HL-60/S4 treated with phorbol 12-myristate 13-acetate at 8.2 ng/mL for 4 days and 3 days (cell line): ENCODE data around the gene DYNC2I2.

Experiments
- in situ Hi-C: fragments of 300-500 bp; cut with MboI; formaldehyde crosslinking; loops from 2 replicates; pipeline ENCODE4 v1.15.0; 2022; ENCODE audit warnings: low sequenced_read_pairs

Gene DYNC2I2

DNA sequence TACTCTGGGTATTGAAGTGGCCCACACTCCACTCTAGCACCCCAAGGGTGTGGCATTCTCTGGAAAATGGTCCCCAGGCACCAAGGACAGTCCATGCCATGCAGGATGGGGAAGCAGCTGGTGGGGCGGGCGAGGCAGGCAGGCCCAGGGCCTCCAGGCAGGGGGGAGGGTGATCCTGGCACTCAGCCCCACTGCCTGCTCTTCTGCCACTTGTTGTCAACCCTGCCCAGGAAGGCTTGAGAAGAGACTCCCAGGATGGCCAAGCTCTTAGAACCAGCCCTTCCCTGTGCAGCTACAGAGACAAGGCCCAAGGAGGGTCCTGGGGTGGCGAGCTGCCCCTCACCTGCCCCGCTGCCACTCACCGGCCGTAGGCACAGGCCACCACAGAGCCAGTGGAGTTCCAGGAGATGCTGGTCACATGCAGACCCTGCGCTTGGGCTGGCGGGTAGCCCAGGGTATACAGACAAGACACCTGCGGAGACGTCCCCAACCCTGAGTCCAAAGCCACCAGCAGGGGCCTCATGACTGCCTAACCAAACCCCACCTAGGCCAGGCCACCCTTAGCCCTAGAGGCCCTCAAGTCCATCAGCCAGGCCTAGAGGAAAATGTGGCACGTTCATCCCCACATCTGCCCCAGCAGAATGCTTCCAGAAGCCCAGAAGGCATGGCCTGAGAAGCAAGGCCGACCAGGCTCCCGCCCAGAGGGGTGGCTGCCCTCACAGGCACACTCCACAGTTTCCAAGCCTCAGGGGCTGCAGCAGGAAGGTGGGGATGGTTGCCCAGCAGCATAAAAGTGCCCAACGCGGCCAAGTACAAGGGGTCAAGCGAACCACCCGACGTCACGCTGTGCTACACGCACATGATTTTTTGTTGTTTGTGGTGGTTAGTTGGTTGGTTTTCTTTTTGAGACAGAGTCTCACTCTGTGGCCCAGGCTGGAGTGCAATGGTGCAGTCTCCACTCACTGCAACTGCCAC is 19.8 kb downstream of the DYNC2I2 start:
- in situ Hi-C loops, result no loop called here

DNA sequence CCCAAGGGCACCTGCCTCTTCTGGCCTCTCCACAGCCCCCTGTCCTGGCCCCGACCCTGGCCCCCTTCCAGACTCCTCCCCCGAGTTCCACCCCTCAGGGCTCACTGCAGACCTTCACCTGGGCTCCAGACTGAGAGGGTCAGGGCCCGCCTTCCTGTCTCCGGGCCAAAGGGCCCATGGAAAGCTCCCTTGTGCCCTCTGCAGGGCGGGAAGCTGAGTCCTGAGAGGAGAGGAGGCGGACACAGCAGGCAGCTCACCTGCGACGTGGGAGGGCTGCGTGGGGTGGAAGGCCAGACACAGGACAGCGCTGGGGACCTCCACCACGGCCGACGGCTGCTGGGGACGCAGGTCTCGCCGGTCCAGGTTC is 20.6 kb downstream of the DYNC2I2 start:
- in situ Hi-C loops, result no loop called here

DNA sequence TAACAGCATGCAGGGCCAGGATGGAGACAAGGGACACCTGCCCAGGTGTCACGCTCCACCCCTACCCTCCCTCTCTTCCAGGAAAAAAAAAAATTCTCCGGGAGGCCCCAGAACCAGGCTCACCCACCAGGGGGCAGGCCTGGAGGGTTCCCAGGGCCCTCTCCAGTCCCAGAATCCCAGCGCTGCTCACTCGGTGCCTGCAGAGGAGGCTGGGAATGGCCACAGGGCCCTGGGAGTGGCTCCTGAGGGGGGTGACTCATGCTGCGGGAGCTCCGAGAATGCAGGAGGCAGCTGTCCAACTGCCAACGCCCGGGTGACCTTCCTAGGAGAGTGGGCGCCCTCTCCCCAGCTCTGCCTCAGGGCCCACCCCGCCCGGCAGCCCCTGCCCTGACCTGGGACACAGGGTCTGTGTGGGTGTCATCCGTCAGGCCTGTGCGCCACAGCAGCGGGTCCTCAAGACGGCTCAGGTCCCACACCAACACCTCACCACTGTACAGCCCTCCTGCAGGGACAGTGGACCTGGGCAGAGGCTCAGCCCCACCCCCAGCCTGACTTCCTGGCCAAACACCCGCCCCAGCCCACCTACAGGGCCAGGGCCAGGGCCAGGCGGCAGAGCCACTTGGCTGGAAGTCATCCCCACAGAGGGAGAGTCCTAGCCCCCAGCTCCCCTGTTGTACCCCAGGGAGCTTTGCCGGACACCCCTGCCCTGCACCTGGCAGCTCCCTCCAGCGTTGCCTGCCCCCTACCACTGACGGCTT is 21.2 kb downstream of the DYNC2I2 start:
- in situ Hi-C loops, result no loop called here

DNA sequence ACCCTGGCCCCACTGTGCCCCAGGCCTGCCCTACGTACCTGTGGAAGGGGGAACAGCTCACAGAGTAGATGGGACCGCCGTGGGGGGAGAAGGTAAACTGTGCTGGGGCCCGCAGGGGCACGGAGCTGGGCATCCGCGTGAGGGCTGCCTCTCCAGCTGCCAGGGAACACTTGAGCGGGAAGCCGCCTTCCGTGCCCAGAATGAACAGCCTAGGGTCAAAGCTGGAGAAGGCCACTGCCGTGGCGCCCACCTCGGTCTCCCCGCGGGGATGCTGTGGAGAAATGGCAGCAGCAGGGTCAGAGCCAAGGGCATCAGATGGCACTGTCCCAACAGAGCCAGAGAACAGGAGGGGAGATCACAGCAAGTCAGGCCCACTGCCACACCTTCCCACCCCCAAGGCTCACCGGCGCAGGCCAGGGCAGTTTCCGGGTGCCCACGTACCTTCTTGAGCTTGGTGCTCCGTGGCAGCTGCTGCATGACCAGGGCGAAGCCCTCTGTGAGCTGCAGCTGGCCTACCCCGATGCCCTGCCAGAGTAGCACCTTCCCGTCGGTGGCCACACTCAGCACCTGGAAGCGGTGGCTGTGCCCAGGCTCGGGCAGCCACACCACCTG is 21.9 kb downstream of the DYNC2I2 start:
- in situ Hi-C loops, result no loop called here

DNA sequence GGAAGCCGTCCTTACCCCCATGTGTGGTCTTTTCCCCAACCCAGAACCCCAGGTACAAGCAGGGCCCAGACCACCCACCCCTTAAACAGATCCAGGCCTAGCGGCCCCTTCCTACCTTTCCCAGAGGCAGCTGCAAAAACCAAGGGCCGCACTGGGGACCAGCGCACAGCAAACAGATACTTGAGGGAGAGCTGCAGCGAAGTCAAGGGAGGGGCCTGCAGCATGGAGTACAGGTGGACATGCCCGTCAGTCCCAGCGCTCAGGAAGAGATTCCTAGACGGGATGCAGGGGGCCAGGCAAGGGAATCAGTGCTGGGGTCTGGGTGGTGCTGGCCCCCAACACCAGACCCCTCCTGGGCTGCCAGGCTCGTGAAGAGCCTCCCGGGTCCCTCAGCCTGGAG is 22.5 kb downstream of the DYNC2I2 start:
- in situ Hi-C loops, result no loop called here

DNA sequence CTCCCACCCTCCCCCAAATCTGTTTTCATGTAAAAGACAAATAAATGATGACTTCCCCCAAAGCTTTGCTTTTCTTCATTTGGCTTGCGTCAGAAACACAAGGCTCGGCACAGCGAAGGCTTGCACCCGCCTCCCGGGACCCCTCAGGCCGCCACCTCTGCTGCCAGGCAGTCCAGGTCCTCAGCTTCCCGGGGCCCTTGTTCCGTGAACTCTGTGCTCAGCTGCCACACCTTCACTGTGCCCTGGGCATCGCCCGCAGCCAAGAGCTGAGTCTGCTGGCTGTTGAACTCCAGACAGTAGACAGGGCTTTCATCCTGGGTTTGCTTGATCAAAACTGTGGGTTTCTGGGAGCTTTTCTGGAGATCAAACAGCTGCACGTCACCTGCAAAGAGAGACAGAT is 23.0 kb downstream of the DYNC2I2 start:
- in situ Hi-C loops, result no loop called here

DNA sequence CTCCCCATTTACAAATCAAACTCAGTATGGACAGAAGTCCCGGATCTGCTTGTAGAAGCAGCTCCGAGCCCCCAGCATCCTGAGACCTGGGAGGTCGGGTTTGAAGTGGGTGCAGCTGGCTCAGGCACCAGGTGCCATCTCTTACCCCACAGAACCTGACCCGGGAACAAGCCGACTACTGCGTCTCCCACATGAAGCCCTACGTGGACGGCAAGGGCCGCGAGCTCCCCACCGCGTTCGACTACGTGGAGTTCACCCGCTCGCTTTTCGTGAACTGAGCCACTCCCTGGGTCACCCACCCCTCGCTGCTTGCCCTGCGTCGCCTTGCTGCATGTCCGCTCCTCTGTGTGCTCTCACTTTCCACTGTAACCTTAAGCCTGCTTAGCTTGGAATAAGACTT is 23.6 kb downstream of the DYNC2I2 start:
- in situ Hi-C loops, result no loop called here

DNA sequence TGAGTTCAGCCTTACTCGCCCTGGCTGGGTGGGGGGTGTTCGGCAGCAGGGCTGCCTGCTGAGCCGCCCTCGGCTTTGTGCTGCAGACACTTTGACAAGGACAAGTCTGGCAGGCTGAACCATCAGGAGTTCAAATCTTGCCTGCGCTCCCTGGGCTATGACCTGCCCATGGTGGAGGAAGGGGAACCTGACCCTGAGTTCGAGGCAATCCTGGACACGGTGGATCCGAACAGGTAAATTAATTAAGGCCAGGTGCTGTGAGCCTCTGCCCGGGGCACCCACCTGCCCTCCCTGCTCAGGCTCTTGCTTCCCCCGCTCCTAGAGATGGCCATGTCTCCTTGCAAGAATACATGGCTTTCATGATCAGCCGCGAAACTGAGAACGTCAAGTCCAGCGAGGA is 24.2 kb downstream of the DYNC2I2 start:
- in situ Hi-C loops, result no loop called here

DNA sequence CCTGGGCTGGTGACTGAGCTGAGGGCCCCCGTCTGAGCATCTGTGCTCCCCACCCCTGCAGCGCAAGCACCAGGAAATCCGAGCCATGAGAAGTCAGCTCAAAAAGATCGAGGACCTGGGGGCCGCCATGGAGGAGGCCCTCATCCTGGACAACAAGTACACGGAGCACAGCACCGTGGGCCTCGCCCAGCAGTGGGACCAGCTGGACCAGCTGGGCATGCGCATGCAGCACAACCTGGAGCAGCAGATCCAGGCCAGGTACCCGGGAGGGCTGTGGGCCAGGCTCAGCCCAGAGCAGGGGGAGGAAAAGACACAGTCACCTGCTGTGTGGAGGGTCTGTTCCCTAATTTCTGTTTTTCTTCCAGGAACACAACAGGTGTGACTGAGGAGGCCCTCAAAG is 24.6 kb downstream of the DYNC2I2 start:
- in situ Hi-C loops, result no loop called here

DNA sequence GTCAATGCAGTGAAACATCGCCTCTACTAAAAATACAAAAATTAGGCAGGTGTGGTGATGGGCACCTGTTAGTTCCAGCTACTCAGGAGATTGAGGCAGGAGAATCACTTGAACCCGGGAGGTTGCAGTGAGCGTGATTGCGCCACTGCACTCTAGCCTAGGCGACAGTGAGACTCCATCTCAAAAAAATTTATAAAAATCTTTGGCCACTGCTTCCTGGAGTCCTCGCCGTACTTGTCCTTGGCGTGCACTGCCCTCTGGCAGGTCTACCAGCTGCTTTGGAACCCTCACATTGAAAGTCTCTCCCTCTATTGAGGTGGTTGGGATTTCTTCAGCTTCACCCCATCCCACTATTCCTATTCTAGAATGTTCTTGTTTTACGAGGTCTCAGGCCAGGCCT is 25.0 kb downstream of the DYNC2I2 start:
- in situ Hi-C loops, result no loop called here

DNA sequence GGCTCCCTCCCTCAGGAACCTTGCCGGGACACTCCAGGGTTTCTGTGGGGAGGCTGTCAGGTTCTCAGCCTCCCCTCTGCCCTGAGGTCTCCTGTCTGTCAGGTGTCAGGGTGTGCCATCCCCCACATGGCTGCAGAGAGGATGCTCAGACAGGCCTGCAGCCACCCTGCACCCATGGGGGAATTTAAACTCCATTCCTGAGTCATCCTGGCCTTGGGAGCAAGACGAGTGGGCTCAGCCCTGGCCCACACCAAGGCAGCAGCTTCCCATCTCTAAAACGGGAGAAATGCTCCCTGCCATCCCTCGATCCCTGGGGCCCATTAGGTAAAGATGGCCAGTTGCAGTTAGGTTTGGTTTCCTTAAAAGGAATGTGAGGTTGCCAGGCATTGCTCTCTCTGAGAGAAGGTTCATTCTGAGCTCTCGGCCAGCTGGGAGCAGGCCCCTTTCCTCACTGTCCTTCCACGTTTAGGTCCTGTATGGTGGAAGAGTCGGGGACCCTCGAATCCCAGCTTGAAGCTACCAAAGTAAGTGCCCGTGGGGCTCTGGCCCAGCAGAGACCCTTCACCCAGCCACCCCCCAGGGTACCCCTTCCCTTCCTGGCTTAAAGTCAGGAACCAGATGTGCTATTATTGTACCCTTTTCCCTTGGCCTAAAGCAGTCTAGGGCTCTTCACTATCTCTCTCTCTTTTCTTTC is 26.6 kb downstream of the DYNC2I2 start:
- in situ Hi-C loops, result no loop called here

DNA sequence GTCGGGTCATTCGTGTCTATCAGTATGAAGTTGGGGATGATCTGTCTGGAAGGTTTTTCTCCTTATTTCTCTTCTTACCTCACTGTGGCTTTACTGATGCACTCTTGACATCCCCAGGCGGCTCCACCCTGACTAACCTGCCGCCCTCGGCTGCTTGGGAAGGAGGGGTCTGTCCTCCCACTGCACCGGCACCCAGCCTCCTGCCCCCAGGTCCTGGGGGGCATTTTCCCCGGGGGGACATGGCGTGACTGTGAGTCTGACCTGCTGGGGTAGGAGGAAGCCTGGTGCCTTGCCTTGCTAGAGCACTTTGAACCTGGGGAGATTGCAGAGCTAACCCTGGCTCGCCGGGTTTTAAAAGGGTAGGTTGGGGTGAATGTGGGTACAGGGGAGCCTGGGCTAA is 27.5 kb downstream of the DYNC2I2 start:
- in situ Hi-C loops, result no loop called here

DNA sequence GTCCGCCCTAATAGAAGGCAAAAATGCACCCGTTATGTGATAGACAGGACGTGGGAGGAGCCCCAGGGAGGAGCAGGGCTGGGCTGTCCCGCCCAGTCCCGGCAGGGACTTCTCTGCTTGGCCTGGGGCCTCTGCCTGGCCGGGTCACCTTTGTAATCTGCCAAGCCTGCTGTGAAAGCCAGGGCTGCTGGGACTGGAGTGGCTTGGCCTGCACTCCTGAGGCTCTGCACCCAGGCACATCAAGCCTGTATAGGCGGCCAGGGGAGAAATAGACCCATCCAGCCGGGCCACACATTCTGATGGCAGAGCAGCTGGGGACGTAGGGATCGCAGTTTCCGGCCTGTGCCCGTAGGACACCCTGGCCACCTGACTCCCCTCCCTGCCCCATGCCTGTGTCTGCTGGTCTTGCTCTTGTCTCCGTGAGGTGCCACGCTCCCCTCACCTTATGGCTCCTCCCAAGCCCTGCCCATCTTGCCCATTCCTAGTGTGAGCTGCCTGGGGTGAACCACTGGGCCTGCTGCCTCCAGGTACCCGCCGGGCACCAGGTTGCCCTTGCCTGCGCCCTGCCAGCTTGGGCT is 28.1 kb downstream of the DYNC2I2 start:
- in situ Hi-C loops, result no loop called here

DNA sequence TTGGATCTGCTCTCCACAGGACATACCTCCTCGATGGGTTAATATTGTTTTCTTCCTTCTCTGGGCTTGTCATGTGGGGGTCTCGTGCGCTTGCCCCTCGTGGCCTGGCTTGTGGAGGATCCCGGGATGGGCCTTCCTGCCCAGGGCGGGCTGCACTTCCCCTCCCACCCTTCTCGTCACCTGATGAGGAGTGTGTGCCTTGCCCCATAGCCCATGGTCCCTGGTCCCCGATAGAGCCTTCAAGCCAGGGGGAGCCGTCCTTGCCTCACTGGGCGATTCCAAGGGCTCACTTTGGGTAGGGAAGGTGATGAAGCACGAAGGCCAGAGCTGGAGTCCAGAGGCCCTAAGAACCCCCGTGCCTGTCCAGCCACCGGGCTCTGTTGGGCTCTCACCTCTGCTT is 28.7 kb downstream of the DYNC2I2 start:
- in situ Hi-C loops, result no loop called here

DNA sequence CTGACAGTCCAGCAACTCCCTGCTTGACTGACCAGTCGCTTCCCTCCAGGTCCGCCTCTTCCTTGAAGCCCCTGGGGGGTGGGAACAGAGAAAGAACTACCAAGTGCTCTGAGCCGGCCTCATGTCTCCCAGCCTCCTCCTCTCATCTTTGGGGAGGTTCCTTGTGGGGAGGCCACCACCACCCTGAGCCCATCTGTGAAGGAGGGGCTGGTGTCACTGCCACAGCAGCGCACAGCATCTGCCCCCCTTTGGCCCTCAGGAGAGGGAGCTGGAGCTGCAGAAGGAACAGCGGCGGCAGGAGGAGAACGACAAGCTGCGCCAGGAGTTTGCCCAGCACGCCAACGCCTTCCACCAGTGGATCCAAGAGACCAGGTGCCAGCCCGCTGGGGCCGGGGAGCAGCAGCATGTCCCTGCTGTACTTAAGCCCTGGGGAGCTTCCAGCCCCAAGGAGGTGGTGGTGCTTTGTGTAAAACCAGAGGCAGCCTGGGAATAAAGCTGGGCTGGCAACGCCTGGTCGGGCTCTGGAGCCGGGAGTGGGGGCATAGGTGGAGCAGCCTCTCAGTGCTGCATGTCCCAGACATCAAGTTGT is 29.4 kb downstream of the DYNC2I2 start:
- in situ Hi-C loops, result no loop called here

DNA sequence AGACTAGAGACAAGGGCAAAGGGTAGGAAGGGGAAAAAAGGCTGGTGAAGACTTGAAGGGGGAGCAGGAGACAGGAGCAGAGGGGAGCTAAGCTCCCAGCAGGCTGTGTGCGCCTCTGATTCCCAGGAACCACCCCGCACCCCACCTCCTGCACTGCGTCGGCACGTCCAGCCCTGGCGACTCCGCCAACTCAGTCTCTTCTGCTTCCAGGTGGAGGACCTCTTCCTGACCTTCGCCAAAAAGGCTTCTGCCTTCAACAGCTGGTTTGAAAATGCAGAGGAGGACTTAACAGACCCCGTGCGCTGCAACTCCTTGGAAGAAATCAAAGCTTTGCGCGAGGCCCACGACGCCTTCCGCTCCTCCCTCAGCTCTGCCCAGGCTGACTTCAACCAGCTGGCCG is 30.5 kb downstream of the DYNC2I2 start:
- in situ Hi-C loops, result no loop called here

DNA sequence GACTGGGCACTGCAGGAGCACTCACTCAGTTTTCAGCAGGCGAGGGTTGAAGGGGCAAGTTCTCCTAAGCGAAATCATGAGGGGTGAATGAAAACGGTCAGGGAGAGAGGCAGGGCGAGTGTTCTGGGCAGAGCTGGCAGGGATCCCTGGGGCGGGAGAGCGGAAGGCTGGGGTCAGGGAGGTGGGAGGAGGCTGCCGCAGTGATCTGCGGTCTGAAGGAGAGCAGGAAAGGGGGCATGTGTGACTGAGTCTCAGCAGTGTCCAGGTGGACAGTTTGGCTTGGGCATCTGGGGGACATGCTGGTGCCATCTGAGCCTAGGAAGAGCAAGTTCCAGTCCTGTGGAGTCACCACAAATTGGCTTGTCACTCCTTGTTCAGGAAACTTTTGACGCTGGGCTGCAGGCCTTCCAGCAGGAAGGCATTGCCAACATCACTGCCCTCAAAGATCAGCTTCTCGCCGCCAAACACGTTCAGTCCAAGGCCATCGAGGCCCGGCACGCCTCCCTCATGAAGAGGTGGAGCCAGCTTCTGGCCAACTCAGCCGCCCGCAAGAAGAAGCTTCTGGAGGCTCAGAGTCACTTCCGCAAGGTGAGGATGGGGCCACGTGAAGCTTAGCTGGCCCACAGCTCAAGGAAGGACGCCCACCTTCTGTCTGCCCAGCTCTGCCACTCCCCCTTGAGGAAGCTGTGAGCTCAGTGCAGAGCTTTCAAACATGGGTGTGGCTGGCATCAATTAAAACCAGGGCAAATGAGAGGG is 31.1 kb downstream of the DYNC2I2 start:
- in situ Hi-C loops, result no loop called here

DNA sequence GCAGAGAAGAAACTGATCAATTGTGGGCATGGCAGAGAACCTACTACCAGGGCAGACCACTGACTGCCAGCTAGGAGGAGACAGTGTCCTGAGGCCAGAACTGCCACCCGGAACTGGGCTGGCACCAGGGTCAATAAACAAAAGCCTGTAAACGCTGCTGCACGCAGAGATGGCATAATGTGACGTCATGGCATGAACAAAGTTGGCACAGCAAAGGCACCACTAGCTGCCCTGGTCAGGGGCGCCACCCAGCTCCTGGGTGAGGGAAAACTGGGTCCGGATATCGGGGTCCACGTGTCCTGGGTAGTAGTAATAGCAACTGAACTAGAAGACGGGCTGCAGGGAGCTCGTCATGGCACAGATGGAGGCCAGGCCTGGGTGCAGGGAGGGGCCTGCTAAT is 32.1 kb downstream of the DYNC2I2 start:
- in situ Hi-C loops, result loop anchor here (25.0 kb wide), 1 partner anchor 363 kb away; no protein-coding TSS in a partner anchor

DNA sequence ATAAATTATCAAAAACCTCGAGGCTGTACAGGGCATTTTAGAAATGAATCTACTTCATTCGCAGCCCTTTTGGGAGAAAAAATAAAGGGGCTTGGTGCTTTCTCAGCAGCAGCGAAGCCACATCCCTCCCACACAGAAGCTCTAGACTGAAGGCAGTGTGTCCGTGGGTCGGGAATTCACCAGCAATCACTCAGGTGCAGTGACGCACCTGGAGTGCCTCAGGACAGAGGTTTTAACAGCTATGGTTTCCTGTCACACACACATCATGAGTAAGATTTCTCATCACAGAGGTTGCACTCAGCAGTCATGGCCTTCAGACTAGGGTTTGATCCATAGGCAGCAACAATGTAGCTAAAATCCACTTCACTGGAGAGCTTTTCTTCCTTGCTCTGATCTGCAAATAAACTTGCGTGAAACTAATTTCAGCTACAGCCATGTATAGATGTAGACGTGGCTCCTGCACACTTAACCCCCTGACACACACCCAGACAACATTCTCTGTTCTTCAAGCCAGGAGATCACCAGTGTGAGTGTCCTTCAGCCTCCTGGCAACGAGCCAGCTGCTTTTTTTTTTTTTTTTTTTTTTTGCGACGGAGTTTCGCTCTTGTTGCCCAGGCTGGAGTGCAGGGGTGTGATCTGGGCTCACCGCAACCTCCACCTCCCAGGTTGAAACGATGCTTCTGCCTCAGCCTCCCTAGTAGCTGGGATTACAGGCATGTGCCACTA is 34.8 kb downstream of the DYNC2I2 start:
- in situ Hi-C loops, result loop anchor here (25.0 kb wide), 1 partner anchor 365 kb away; no protein-coding TSS in a partner anchor
